ENCODE measurements around the gene TRAF5. TPM values are rescaled to one million over a fixed set of nuclear protein-coding genes. Genes with fewer than 3 reads are reported as not detected.

The TRAF5 gene
- total and polyA plus RNA-seq, 4 donors: 4.3 to 25.9 (median 6.5) TPM

DNA sequence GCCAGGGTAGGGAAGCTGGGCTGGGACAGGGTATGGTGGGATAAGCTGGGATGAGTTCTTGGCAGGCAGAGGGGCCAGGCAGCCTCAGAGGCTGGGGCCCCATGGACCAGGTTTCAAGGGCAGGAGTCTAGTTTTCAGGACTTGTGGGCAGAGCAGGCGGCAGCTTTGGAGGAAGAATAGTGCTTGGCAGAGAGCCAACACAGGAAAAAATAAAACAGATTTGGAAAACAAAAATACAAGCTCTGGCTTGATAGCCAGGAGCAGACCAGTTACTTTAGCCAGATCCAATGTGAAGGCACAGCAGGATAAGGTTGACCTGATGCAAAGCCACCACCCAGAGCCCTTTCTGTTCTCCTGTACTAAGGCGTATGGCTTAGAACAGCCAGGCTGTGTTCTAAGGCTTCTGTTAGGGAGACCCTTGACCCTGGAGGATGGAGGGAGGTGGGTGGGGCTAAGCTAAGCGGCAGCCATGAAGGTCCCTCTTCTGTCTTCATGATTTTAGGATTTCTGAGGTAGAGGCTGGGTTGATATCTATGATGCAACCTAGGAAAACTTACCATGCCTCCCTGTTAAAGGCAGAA is 5.5 kb downstream of the TRAF5 start:
- ATAC-seq (ENCODE audit: insufficient read depth, low FRiP score) (no peak), DNase-seq (peak in 1 of 3 donors; percentile 25)
- TF ChIP-seq, protein P1, sequence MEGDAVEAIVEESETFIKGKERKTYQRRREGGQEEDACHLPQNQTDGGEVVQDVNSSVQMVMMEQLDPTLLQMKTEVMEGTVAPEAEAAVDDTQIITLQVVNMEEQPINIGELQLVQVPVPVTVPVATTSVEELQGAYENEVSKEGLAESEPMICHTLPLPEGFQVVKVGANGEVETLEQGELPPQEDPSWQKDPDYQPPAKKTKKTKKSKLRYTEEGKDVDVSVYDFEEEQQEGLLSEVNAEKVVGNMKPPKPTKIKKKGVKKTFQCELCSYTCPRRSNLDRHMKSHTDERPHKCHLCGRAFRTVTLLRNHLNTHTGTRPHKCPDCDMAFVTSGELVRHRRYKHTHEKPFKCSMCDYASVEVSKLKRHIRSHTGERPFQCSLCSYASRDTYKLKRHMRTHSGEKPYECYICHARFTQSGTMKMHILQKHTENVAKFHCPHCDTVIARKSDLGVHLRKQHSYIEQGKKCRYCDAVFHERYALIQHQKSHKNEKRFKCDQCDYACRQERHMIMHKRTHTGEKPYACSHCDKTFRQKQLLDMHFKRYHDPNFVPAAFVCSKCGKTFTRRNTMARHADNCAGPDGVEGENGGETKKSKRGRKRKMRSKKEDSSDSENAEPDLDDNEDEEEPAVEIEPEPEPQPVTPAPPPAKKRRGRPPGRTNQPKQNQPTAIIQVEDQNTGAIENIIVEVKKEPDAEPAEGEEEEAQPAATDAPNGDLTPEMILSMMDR (IDR thresholded peaks at IDR 0.05; ENCODE audit: control extremely low read depth, extremely low read depth): no peak
- Histone ChIP-seq H3K27me3 (ENCODE audit: control insufficient read depth in 3 of 3, insufficient read depth in 3 of 3, low read length in 2 of 3) (peaks cover 0 to 2% (median 0%) of the 10 kb centered on the region in 3 donors), H3K9ac (ENCODE audit: insufficient read depth in 1 of 2, low read length in 2 of 2) (no peak overlapping the region), H3K4me3 (no peak overlapping the region), H3K4me1 (ENCODE audit: control insufficient read depth in 5 of 5, insufficient read depth in 5 of 5, low read length in 5 of 5) (peaks cover 0 to 12% (median 6%) of the 10 kb centered on the region in 5 donors), H3K27ac (ENCODE audit: low read depth in 1 of 2, low read length in 1 of 2) (no peak overlapping the region), H3K9me3 (ENCODE audit: control insufficient read depth in 4 of 4, insufficient read depth in 3 of 4, low read length in 3 of 4) (no peaks in the 10 kb centered on the region), H3K36me3 (ENCODE audit: control insufficient read depth in 4 of 4, insufficient read depth in 4 of 4, low read length in 4 of 4) (no peaks in the 10 kb centered on the region)
- WGBS, 2 donors: 65 to 72% methylated on average over 3 of the region's 3 CpGs

DNA sequence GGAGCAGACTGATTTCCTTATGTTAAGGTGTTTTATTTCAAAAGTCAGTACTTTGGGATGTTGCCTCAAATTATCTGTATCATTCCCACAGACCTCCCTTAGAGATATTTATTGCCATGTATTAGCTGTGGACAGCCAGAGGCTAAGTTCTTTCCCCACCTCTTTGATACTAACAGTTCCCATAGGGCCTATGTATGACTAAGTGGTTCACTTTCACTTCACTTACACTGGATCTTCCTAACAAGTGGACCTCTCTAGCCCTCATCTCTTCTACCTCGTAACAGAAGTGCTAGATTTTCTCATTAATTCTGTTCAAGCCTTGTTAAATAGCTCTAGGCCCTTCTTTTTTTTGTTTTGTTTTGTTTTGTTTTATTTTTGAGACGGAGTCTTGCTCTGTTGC is 6.2 kb downstream of the TRAF5 start:
- H3K27me3 ChIP-seq (ENCODE audit: control insufficient read depth in 3 of 3, insufficient read depth in 3 of 3, low read length in 2 of 3): peaks cover 0 to 2% (median 0%) of the 10 kb centered on the region in 3 donors
- H3K36me3 ChIP-seq (ENCODE audit: control insufficient read depth in 4 of 4, insufficient read depth in 4 of 4, low read length in 4 of 4): no peaks in the 10 kb centered on the region
- TF ChIP-seq, protein P1 (IDR thresholded peaks at IDR 0.05; ENCODE audit: control extremely low read depth, extremely low read depth): no peak
- WGBS, 2 donors: 85 to 92% methylated on average over 2 of the region's 2 CpGs
- ATAC-seq (ENCODE audit: insufficient read depth, low FRiP score): no peak
- no peaks in the 10 kb centered on the region for H3K9me3 ChIP-seq (ENCODE audit: control insufficient read depth in 4 of 4, insufficient read depth in 3 of 4, low read length in 3 of 4)
- no peak overlapping the region for H3K9ac ChIP-seq (ENCODE audit: insufficient read depth in 1 of 2, low read length in 2 of 2)
- no peak overlapping the region for H3K4me3 ChIP-seq
- no peak overlapping the region for H3K27ac ChIP-seq (ENCODE audit: low read depth in 1 of 2, low read length in 1 of 2)
- H3K4me1 ChIP-seq (ENCODE audit: control insufficient read depth in 5 of 5, insufficient read depth in 5 of 5, low read length in 5 of 5): peaks cover 0 to 7% (median 6%) of the 10 kb centered on the region in 5 donors
- DNase-seq: no peak

DNA sequence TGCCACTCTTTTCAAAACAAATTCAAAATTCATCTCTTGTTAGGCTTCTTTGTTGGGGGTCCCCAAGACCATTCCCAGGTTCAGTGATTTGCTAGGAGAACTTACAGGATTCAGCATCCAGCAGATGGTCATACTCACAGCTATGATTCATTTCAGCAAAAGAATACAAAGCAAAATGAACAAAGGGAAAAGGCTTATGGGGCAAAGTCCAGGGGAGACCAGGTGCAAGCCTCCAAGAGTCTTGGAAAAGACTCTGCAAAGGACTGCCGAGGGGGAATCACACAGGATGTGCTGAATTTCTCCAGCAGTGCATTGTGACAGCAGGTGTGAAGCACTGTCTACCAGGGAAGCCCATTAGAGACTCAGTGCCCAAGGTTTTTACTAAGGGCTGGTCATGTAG is 7.3 kb downstream of the TRAF5 start:
- Histone ChIP-seq H3K4me1 (ENCODE audit: control insufficient read depth in 5 of 5, insufficient read depth in 5 of 5, low read length in 5 of 5) (peaks cover 0 to 7% (median 5%) of the 10 kb centered on the region in 5 donors), H3K4me3 (no peak overlapping the region), H3K9me3 (ENCODE audit: control insufficient read depth in 4 of 4, insufficient read depth in 3 of 4, low read length in 3 of 4) (no peaks in the 10 kb centered on the region), H3K27ac (ENCODE audit: low read depth in 1 of 2, low read length in 1 of 2) (no peak overlapping the region), H3K9ac (ENCODE audit: insufficient read depth in 1 of 2, low read length in 2 of 2) (no peak overlapping the region), H3K27me3 (ENCODE audit: control insufficient read depth in 3 of 3, insufficient read depth in 3 of 3, low read length in 2 of 3) (peaks cover 0 to 2% (median 0%) of the 10 kb centered on the region in 3 donors), H3K36me3 (ENCODE audit: control insufficient read depth in 4 of 4, insufficient read depth in 4 of 4, low read length in 4 of 4) (no peaks in the 10 kb centered on the region)
- no peak for DNase-seq
- TF ChIP-seq, protein P1 (IDR thresholded peaks at IDR 0.05; ENCODE audit: control extremely low read depth, extremely low read depth): no peak
- ATAC-seq (ENCODE audit: insufficient read depth, low FRiP score): no peak
- WGBS, 2 donors: 84 to 93% methylated on average over 1 of the region's 1 CpG

DNA sequence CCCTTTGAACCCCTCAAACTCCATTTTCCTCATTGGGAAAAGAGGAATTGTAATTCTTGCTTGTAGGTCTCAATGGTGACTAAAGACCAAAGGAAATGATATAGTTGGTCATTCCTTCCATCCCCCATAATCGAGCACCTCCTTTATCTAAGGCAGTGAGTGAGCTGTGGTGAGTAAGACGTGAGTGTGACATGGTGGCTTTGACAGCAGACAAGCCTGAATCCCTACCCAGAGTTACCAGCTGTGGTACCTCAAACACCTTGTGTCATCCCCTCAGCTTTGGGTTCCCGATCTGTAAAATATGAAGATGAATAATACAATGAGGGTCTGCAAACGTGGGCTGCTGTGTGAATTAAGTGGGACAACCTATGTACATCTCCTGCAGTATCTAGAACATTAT is 8.4 kb downstream of the TRAF5 start:
- no peak for ATAC-seq (ENCODE audit: insufficient read depth, low FRiP score)
- Histone ChIP-seq H3K4me3 (no peak overlapping the region), H3K27ac (ENCODE audit: low read depth in 1 of 2, low read length in 1 of 2) (no peak overlapping the region), H3K9me3 (ENCODE audit: control insufficient read depth in 4 of 4, insufficient read depth in 3 of 4, low read length in 3 of 4) (no peaks in the 10 kb centered on the region), H3K36me3 (ENCODE audit: control insufficient read depth in 4 of 4, insufficient read depth in 4 of 4, low read length in 4 of 4) (no peaks in the 10 kb centered on the region), H3K9ac (ENCODE audit: insufficient read depth in 1 of 2, low read length in 2 of 2) (no peak overlapping the region), H3K4me1 (ENCODE audit: control insufficient read depth in 5 of 5, insufficient read depth in 5 of 5, low read length in 5 of 5) (peaks cover 0 to 8% (median 5%) of the 10 kb centered on the region in 5 donors), H3K27me3 (ENCODE audit: control insufficient read depth in 3 of 3, insufficient read depth in 3 of 3, low read length in 2 of 3) (no peaks in the 10 kb centered on the region)
- DNase-seq: no peak
- TF ChIP-seq, protein P1 (IDR thresholded peaks at IDR 0.05; ENCODE audit: control extremely low read depth, extremely low read depth): no peak
- 74 to 87% methylated on average over 4 of the region's 4 CpGs for WGBS, 2 donors
